Testis (tissue), 2 donors: ENCODE results near the gene ZNF892.

Experiments
- POLR2A ChIP-seq: fragments of 450-650 bp; IDR thresholded peaks from one replicate; pipeline ENCODE4 v1.6.1; 2017; ENCODE audit warnings: antibody characterized with exemption, mild to moderate bottlenecking, moderate library complexity
- TF ChIP-seq, protein P1 (sequence below), 3 experiments: fragments of 450-650 bp in 2 of 3; fragments of 200-600 bp in 1 of 3; sonication (generic) in 1 of 3; IDR thresholded peaks; one replicate each; pipeline ENCODE4 v1.5.1; 2016 to 2019; ENCODE audit warnings: antibody characterized with exemption in 3 of 3, mild to moderate bottlenecking in 2 of 3, moderate library complexity in 1 of 3

DNA sequence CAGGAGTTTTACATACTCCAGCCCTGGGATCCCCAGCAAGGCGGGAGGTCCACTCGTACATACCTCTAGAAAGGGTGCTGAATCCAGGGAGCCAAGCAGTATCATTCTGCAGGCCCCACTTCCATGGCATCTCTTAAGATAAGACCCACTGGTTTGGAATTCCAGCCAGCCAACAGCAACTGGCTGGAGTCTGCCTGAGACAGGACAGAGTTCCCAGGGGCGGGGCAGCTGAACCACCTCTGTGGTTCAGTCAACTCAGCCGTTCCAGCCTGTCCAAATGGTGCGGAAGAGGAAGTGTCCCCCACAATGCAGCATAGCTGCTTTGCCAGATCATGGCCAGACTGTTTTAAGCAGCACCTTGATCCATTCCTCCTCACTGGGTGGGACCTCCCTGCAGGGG is 33.2 kb downstream of the ZNF892 start:
- TF ChIP-seq, protein P1, sequence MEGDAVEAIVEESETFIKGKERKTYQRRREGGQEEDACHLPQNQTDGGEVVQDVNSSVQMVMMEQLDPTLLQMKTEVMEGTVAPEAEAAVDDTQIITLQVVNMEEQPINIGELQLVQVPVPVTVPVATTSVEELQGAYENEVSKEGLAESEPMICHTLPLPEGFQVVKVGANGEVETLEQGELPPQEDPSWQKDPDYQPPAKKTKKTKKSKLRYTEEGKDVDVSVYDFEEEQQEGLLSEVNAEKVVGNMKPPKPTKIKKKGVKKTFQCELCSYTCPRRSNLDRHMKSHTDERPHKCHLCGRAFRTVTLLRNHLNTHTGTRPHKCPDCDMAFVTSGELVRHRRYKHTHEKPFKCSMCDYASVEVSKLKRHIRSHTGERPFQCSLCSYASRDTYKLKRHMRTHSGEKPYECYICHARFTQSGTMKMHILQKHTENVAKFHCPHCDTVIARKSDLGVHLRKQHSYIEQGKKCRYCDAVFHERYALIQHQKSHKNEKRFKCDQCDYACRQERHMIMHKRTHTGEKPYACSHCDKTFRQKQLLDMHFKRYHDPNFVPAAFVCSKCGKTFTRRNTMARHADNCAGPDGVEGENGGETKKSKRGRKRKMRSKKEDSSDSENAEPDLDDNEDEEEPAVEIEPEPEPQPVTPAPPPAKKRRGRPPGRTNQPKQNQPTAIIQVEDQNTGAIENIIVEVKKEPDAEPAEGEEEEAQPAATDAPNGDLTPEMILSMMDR (IDR thresholded peaks at IDR 0.05), result no peak
- TF ChIP-seq POLR2A, result no peak
